H1 (cell line): Measurements from ENCODE around the gene NUDC.

ENCODE experiments used
- BCL11A ChIP-seq, 2 experiments: IDR thresholded peaks; one replicate each; pipeline ENCODE4 v1.6.1; 2011; ENCODE audit warnings: low read depth in 2 of 2, low read length in 2 of 2, mild to moderate bottlenecking in 2 of 2
- BRCA1 ChIP-seq: IDR thresholded peaks from 2 replicates; pipeline ENCODE4 v1.6.1; 2012; ENCODE audit warnings: low read depth, low read length, improper control_type of control experiment
- CEBPB ChIP-seq: IDR thresholded peaks from 2 replicates; pipeline ENCODE4 v1.6.1; 2012; ENCODE audit warnings: low read depth, low read length
- JUN ChIP-seq: IDR thresholded peaks from 2 replicates; pipeline ENCODE4 v1.6.1; 2011; ENCODE audit warnings: low read depth, mild to moderate bottlenecking, improper control_type of control experiment, low read length
- JUND ChIP-seq: IDR thresholded peaks from 2 replicates; pipeline ENCODE4 v1.6.1; 2011; ENCODE audit warnings: mild to moderate bottlenecking, improper control_type of control experiment, low read length
- POLR2A ChIP-seq, 2 experiments: IDR thresholded peaks; 1 replicate in 1 of 2; 2 replicates in 1 of 2; pipeline ENCODE4 v1.6.1; 2011; ENCODE audit warnings: low read depth in 2 of 2, low read length in 2 of 2, mild to moderate bottlenecking in 2 of 2; ENCODE audit errors: control extremely low read depth in 1 of 2
- POLR2AphosphoS5 ChIP-seq: IDR thresholded peaks from 2 replicates; pipeline ENCODE4 v1.6.1; 2011; ENCODE audit warnings: low read depth, low read length
- RXRA ChIP-seq: IDR thresholded peaks from 2 replicates; pipeline ENCODE4 v1.6.1; 2011; ENCODE audit warnings: low read depth, mild to moderate bottlenecking, low read length, moderate library complexity; ENCODE audit not compliant: insufficient read depth
- SIRT6 ChIP-seq: IDR thresholded peaks from one replicate; pipeline ENCODE4 v1.7.1; 2012; ENCODE audit warnings: low read length, inconsistent platforms
- TAF1 ChIP-seq: IDR thresholded peaks from 2 replicates; pipeline ENCODE4 v1.6.1; 2011; ENCODE audit warnings: mild to moderate bottlenecking, low read depth, low read length
- YY1 ChIP-seq: IDR thresholded peaks from 2 replicates; pipeline ENCODE4 v1.6.1; 2011; ENCODE audit warnings: low read depth, mild to moderate bottlenecking, low read length
- TF ChIP-seq, protein P1 (sequence below), 3 experiments: IDR thresholded peaks; 1 replicate in 2 of 3; 2 replicates in 1 of 3; pipeline versions ENCODE4 v1.5.1 to v1.6.1; 2011; ENCODE audit warnings: low read length in 3 of 3, mild to moderate bottlenecking in 3 of 3, inconsistent platforms in 2 of 3, low read depth in 1 of 3, moderate library complexity in 1 of 3; ENCODE audit not compliant: insufficient read depth in 1 of 3; ENCODE audit errors: control extremely low read depth in 1 of 3

DNA sequence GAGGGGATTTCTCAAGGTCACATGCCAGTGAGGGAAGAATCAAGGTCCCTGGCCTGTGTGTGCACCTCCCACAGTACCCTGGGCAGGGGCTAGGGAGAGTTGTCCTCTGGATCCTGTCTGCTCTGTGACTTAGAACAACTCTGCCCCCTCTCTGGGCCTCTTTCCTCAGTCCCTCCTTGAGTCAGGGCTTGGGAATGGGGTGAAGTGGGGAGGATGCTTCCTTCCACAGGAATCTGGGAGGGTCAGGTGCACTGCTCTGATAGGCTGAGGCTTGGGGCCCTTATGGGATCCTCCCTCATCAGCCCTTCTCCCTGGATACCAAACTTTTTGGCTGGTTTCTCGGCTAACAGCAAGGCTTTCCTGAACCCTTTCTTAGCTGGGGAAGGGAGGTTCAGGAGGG lies 74.5 kb downstream of the NUDC start:
- TF ChIP-seq JUN: no peak
- TF ChIP-seq SIRT6: no peak
- TF ChIP-seq TAF1: no peak
- no peak for TF ChIP-seq POLR2A (IDR thresholded peaks at IDR 0.05; ENCODE audit: control extremely low read depth in 1 of 2, low read depth in 2 of 2, low read length in 2 of 2)
- TF ChIP-seq RXRA: no peak
- TF ChIP-seq CEBPB: no peak
- TF ChIP-seq BCL11A (IDR thresholded peaks at IDR 0.05; ENCODE audit: low read depth in 2 of 2, low read length in 2 of 2): no peak
- TF ChIP-seq, protein P1, sequence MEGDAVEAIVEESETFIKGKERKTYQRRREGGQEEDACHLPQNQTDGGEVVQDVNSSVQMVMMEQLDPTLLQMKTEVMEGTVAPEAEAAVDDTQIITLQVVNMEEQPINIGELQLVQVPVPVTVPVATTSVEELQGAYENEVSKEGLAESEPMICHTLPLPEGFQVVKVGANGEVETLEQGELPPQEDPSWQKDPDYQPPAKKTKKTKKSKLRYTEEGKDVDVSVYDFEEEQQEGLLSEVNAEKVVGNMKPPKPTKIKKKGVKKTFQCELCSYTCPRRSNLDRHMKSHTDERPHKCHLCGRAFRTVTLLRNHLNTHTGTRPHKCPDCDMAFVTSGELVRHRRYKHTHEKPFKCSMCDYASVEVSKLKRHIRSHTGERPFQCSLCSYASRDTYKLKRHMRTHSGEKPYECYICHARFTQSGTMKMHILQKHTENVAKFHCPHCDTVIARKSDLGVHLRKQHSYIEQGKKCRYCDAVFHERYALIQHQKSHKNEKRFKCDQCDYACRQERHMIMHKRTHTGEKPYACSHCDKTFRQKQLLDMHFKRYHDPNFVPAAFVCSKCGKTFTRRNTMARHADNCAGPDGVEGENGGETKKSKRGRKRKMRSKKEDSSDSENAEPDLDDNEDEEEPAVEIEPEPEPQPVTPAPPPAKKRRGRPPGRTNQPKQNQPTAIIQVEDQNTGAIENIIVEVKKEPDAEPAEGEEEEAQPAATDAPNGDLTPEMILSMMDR (IDR thresholded peaks at IDR 0.05; ENCODE audit: control extremely low read depth in 1 of 3, insufficient read depth in 1 of 3, low read depth in 1 of 3, low read length in 3 of 3): no peak
- no peak for TF ChIP-seq BRCA1
- no peak for TF ChIP-seq YY1
- no peak for TF ChIP-seq JUND
- no peak for TF ChIP-seq POLR2AphosphoS5
